Pancreas (tissue), 10 donors: ENCODE results near the gene RBM17. TPM values are rescaled to one million over a fixed set of nuclear protein-coding genes. Genes with fewer than 3 reads are reported as not detected.

Source experiments
- ATAC-seq, 4 donors: fragments of 200-7000 bp; cut with Tn5 transposase; one replicate each; pipeline versions ENCODE4 v1.8.0 to v1.9.1; 2020; ENCODE audit warnings: mild to moderate bottlenecking in 4 of 4, moderate library complexity in 4 of 4
- DNase-seq, 6 donors: peaks; one replicate each; pipeline ENCODE4 v3.0.0-alpha.2; 2020
- FAIRE-seq: peaks from 2 replicates; lab custom pipeline; 2012; peaks lifted over from hg19 to GRCh38; lab: Jason Lieb, UNC
- H3K27ac ChIP-seq, 4 donors: fragments of 200-600 bp; sonication (generic); 1 replicate in 3 of 4; 2 replicates in 1 of 4; pipeline versions ENCODE4 v1.5.0 to v1.8.0; 2020
- H3K27me3 ChIP-seq, 4 donors: fragments of 200-600 bp; one replicate each; pipeline ENCODE4 v1.8.0; 2021
- H3K36me3 ChIP-seq, 3 donors: fragments of 200-600 bp; sonication (generic) in 1 of 3; one replicate each; pipeline versions ENCODE4 v1.5.0 to v1.8.0; 2020 to 2021
- H3K4me1 ChIP-seq, 3 donors: fragments of 200-600 bp; one replicate each; pipeline ENCODE4 v1.8.0; 2021
- H3K4me3 ChIP-seq, 4 donors: fragments of 200-600 bp; sonication (generic) in 2 of 4; one replicate each; pipeline versions ENCODE4 v1.5.0 to v1.8.0; 2020 to 2021
- H3K9me3 ChIP-seq, 4 donors: fragments of 200-600 bp; one replicate each; pipeline ENCODE4 v1.8.0; 2021
- CTCF ChIP-seq, 4 donors: fragments of 200-600 bp; sonication (generic) in 3 of 4; IDR thresholded peaks; one replicate each; pipeline versions ENCODE4 v1.5.0 to v1.8.0; 2021; ENCODE audit warnings: antibody characterized with exemption in 4 of 4
- WGBS, 2 donors: extraction: QIAGEN DNeasy Blood & Tissue Kit; methylation state at CpG; one replicate each; pipeline ENCODE4 v1.1.7; 2013; 5-methylcytosine and 5-hydroxymethylcytosine counted together
- intact Hi-C, 3 donors: fragments of 100-400 bp; cut with DNase I; formaldehyde crosslinking; loops; one replicate each; pipeline versions ENCODE4 v1.11.1 to v1.14.2; 2022
- polyA plus RNA-seq, 2 donors: library from polyadenylated mRNA; stranded (reverse); fragments of 200-250 nt; gene quantifications; one replicate each; pipeline ENCODE4 v1.2.3, GENCODE V29; 2013
- total RNA-seq, 6 donors: library from RNA; stranded (reverse); fragmentation: NEBNext Ultra II Directional in 4 of 6; extraction: Animal tissue kit (Norgen Biotek cat#: 25700) in 4 of 6; gene quantifications; one replicate each; pipeline versions ENCODE4 v1.2.1 to v1.2.4, GENCODE V29; 2021 to 2023
- donor health status: healthy with polysubstance abuse.
- donor health status: DM: no; HTN: no; CAD: no; lungs with moderate emphysema.
- donor health status: DM: no; HTN: no; CAD: no.
- donor health status: control.
- donor health status: control.
- donor health status: Bipolar disorder and iron deficiency.
- donor health status: DM: yes; HTN: yes; CAD: no.
- donor health status: DM: no; HTN: no; CAD: no.
- donor health status: DM: no; HTN: no; CAD: no.
- donor health status: DM: yes; HTN: yes; CAD: no.

Gene RBM17
- total and polyA plus RNA-seq, 8 donors = 31.0 to 101 (median 43.7) TPM

GRCh38 chr10:6144406-6145165 is 55.8 kb downstream of the RBM17 start:
- Histone ChIP-seq H3K9me3 (no peaks in the 10 kb centered on the region), H3K36me3 (no peaks in the 10 kb centered on the region), H3K4me1 (no peaks in the 10 kb centered on the region), H3K27me3 (no peaks in the 10 kb centered on the region), H3K27ac (peak overlapping the region; percentile 43 to 68 (median 68)), H3K4me3 (peak overlapping the region; percentile 74 to 93 (median 82))
- FAIRE-seq (no peak), DNase-seq (peak; percentile 75 to 93 (median 86)), ATAC-seq (peak; percentile 89 to 94 (median 92))
- TF ChIP-seq CTCF (IDR thresholded peaks at IDR 0.05) = no peak
- WGBS, 2 donors = 0% methylated on average over 54 to 81 of the region's 81 CpGs
- intact Hi-C loops = no loop called here

- FAIRE-seq (no peak), ATAC-seq (peak; percentile 41 to 55 (median 44)), DNase-seq (peak in 4 of 6 donors; percentile 22 to 83 (median 60))
- 9 to 10% methylated on average over 64 to 76 of the region's 76 CpGs for WGBS, 2 donors
- Histone ChIP-seq H3K36me3 (no peaks in the 10 kb centered on the region), H3K4me3 (peak overlapping the region; percentile 74 to 93 (median 82)), H3K27ac (peak overlapping the region; percentile 43 to 68 (median 68)), H3K4me1 (no peaks in the 10 kb centered on the region), H3K27me3 (no peaks in the 10 kb centered on the region), H3K9me3 (no peaks in the 10 kb centered on the region)
- no peak for TF ChIP-seq CTCF (IDR thresholded peaks at IDR 0.05)
- intact Hi-C loops = no loop called here
These were observed 56.5 kb downstream of the RBM17 start for GRCh38 chr10:6145166-6145987.

- intact Hi-C loops = no loop called here
- no peak overlapping the region for H3K27ac ChIP-seq
- ATAC-seq (no peak), FAIRE-seq (no peak), DNase-seq (peak in 1 of 6 donors; percentile 66)
- no peak for TF ChIP-seq CTCF (IDR thresholded peaks at IDR 0.05)
- H3K4me1 ChIP-seq = no peaks in the 10 kb centered on the region
- H3K27me3 ChIP-seq = no peaks in the 10 kb centered on the region
- peak overlapping the region in 2 of 4 donors; percentile 74 to 93 for H3K4me3 ChIP-seq
- H3K36me3 ChIP-seq = no peaks in the 10 kb centered on the region
- WGBS, 2 donors = 71 to 72% methylated on average over 19 to 22 of the region's 22 CpGs
- H3K9me3 ChIP-seq = no peaks in the 10 kb centered on the region
These were observed 57.4 kb downstream of the RBM17 start for GRCh38 chr10:6146013-6146785.

- intact Hi-C loops = no loop called here
- DNase-seq (no peak), FAIRE-seq (no peak), ATAC-seq (no peak)
- Histone ChIP-seq H3K27me3 (no peaks in the 10 kb centered on the region), H3K36me3 (no peaks in the 10 kb centered on the region), H3K4me3 (no peak overlapping the region), H3K27ac (no peak overlapping the region), H3K9me3 (no peaks in the 10 kb centered on the region), H3K4me1 (no peaks in the 10 kb centered on the region)
- TF ChIP-seq CTCF (IDR thresholded peaks at IDR 0.05) = no peak
- WGBS, 2 donors = 83 to 91% methylated on average over 11 of the region's 11 CpGs
These were observed 58.1 kb downstream of the RBM17 start for GRCh38 chr10:6146921-6147320.
